ENCODE results near the gene NANOS3. TPM values are rescaled to one million over a fixed set of nuclear protein-coding genes. Genes with fewer than 3 reads are reported as not detected.

NANOS3 gene
- total RNA-seq, 1 experiment from 2014 or later, result not detected

MicroRNA genes within 50 kb of the gene (microRNA counts, 767-probe panel; counts per million panel counts)
- microRNA hsa-miR-181c-5p (not detected), microRNA hsa-miR-23a-3p (26,833 counts per million, percentile 85 among the panel's probes with 10 or more counts), microRNA hsa-miR-24-3p (13,736 counts per million, percentile 19 among the panel's probes with 10 or more counts), microRNA hsa-miR-27a-3p (not detected)

Small RNA genes lying within 50 kb of the gene (microRNA-seq; reads per million reads assigned to microRNA genes)
- 411 reads per million, percentile 74 among the genes with 10 or more reads in this experiment for gene MIR181C (ENCODE audit: borderline number of aligned reads)
- gene MIR181D (ENCODE audit: borderline number of aligned reads), result 185 reads per million, percentile 67 among the genes with 10 or more reads in this experiment

Other genes with a start within 250 kb of the NANOS3 start
- gene MRI1, start 112.6 kb upstream of the NANOS3 start, total RNA-seq (2021; ENCODE audit: unreplicated experiment), result 19.6 TPM
- gene C19orf53, start 102.7 kb upstream of the NANOS3 start, total RNA-seq (2021; ENCODE audit: unreplicated experiment), result 115 TPM
- gene ZSWIM4, start 81.7 kb upstream of the NANOS3 start, total RNA-seq (2021; ENCODE audit: unreplicated experiment), result 9.8 TPM
- gene BRME1, start 29.0 kb downstream of the NANOS3 start, total RNA-seq (2021; ENCODE audit: unreplicated experiment), result 1.7 TPM
- gene CC2D1A, start 29.1 kb downstream of the NANOS3 start, total RNA-seq (2021; ENCODE audit: unreplicated experiment), result 51.5 TPM
- gene PODNL1, start 61.3 kb downstream of the NANOS3 start, total RNA-seq (2021; ENCODE audit: unreplicated experiment), result 0.71 TPM
- 46.2 TPM for gene DCAF15, start 75.4 kb downstream of the NANOS3 start, total RNA-seq (2021; ENCODE audit: unreplicated experiment)
- 16.3 TPM for gene RFX1, start 129.2 kb downstream of the NANOS3 start, total RNA-seq (2021; ENCODE audit: unreplicated experiment)
- not detected for gene RLN3, start 151.0 kb downstream of the NANOS3 start, total RNA-seq (2021; ENCODE audit: unreplicated experiment)
- gene IL27RA, start 154.6 kb downstream of the NANOS3 start, total RNA-seq (2021; ENCODE audit: unreplicated experiment), result 18.3 TPM
- gene PALM3, start 184.9 kb downstream of the NANOS3 start, total RNA-seq (2021; ENCODE audit: unreplicated experiment), result 3.3 TPM
- gene MISP3, start 195.7 kb downstream of the NANOS3 start, total RNA-seq (2021; ENCODE audit: unreplicated experiment), result 5.2 TPM
- not detected for gene C19orf67, start 208.6 kb downstream of the NANOS3 start, total RNA-seq (2021; ENCODE audit: unreplicated experiment)
- gene SAMD1, start 213.6 kb downstream of the NANOS3 start, total RNA-seq (2021; ENCODE audit: unreplicated experiment), result 62.9 TPM
- 95.7 TPM for gene PRKACA, start 240.6 kb downstream of the NANOS3 start, total RNA-seq (2021; ENCODE audit: unreplicated experiment)